Breast epithelium (tissue), 4 donors: ENCODE measurements around the gene SLC48A1. TPM values are rescaled to one million over a fixed set of nuclear protein-coding genes. Genes with fewer than 3 reads are reported as not detected.

ENCODE experiments used
- DNase-seq, 2 donors: peaks; one replicate each; pipeline ENCODE4 v3.0.0-alpha.2; 2019; ENCODE audit warnings: low spot score in 2 of 2
- H3K27ac ChIP-seq, 2 donors: fragments of 200-600 bp; sonication (generic) in 1 of 2; one replicate each; pipeline ENCODE4 v1.5.1; 2016 to 2019; ENCODE audit warnings: mild to moderate bottlenecking in 1 of 2
- H3K27me3 ChIP-seq, 2 donors: fragments of 200-600 bp; sonication (generic) in 1 of 2; one replicate each; pipeline versions ENCODE4 v1.5.1 to v1.6.0; 2017 to 2019; ENCODE audit warnings: control low read depth in 1 of 2, mild to moderate bottlenecking in 1 of 2
- H3K36me3 ChIP-seq: fragments of 200-600 bp; one replicate; pipeline ENCODE4 v1.5.1; 2019
- H3K4me1 ChIP-seq, 2 donors: fragments of 200-600 bp; sonication (generic); one replicate each; pipeline ENCODE4 v1.5.1; 2016 to 2019; ENCODE audit warnings: control low read depth in 1 of 2
- H3K4me3 ChIP-seq, 3 donors: fragments of 200-600 bp; sonication (generic); 1 replicate in 2 of 3; 2 replicates in 1 of 3; pipeline ENCODE4 v1.5.1; 2016 to 2019; ENCODE audit warnings: mild to moderate bottlenecking in 3 of 3, moderate library complexity in 2 of 3
- H3K9me3 ChIP-seq, 2 donors: fragments of 200-600 bp; sonication (generic) in 1 of 2; one replicate each; pipeline ENCODE4 v1.5.1; 2016 to 2019; ENCODE audit warnings: control low read depth in 1 of 2
- POLR2A ChIP-seq: fragments of 450-650 bp; IDR thresholded peaks from one replicate; pipeline ENCODE4 v1.6.1; 2016; ENCODE audit warnings: antibody characterized with exemption, mild to moderate bottlenecking, moderate library complexity
- POLR2AphosphoS5 ChIP-seq, 3 donors: sonication (generic); formaldehyde crosslinking; IDR thresholded peaks; one replicate each; pipeline ENCODE4 v1.6.1; 2017; ENCODE audit warnings: antibody characterized with exemption in 3 of 3
- intact Hi-C: fragments of 100-400 bp; cut with DNase I; formaldehyde crosslinking; loops from one replicate; pipeline ENCODE4 v1.15.1; 2023; ENCODE audit warnings: low total_unique reads
- total RNA-seq, 3 donors: library from RNA; depleted of rRNA; stranded (reverse); fragments of >200 nt; gene quantifications; one replicate each; pipeline ENCODE4 v1.1.0, GENCODE V29; 2016
- TF ChIP-seq, protein P1 (sequence below), 3 donors: fragments of 450-650 bp; IDR thresholded peaks; one replicate each; pipeline ENCODE4 v1.5.1; 2016 to 2017; ENCODE audit warnings: antibody characterized with exemption in 3 of 3, mild to moderate bottlenecking in 3 of 3, moderate library complexity in 3 of 3

The SLC48A1 gene
- total RNA-seq, 3 donors from 2014 or later = 27.5 to 51.5 (median 30.6) TPM

DNA sequence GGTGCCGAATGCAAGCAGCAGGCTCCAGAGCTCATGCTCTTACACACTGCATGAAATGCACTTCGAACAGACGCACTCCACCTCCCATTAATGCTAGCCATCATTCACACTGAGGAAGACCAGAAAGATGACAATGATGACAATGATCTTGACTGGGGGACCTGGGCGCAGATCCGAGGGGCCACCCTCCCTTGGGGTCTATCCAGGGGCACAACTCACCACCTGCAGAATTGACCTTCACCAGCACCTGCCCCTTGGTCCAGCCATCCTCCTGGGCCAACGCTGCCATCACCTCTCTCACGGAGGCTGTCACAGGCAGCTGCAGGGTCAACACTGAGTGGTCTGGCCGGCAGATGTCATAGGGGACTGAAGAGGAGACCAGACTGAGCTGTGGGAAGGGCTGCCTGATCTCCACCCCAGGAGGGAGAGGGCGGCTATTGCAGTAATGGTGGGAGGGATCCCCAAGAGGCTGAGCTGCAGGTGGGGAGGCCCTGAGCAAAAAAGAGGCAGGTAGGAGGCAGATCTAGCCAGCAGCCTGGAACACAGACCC lies 29.7 kb upstream of the SLC48A1 start:
- H3K4me1 ChIP-seq = peaks cover 0 to 9% of the 10 kb centered on the region in 2 donors
- TF ChIP-seq POLR2A (no peak), POLR2AphosphoS5 (IDR thresholded peaks at IDR 0.05) (no peak)
- TF ChIP-seq, protein P1, sequence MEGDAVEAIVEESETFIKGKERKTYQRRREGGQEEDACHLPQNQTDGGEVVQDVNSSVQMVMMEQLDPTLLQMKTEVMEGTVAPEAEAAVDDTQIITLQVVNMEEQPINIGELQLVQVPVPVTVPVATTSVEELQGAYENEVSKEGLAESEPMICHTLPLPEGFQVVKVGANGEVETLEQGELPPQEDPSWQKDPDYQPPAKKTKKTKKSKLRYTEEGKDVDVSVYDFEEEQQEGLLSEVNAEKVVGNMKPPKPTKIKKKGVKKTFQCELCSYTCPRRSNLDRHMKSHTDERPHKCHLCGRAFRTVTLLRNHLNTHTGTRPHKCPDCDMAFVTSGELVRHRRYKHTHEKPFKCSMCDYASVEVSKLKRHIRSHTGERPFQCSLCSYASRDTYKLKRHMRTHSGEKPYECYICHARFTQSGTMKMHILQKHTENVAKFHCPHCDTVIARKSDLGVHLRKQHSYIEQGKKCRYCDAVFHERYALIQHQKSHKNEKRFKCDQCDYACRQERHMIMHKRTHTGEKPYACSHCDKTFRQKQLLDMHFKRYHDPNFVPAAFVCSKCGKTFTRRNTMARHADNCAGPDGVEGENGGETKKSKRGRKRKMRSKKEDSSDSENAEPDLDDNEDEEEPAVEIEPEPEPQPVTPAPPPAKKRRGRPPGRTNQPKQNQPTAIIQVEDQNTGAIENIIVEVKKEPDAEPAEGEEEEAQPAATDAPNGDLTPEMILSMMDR (IDR thresholded peaks at IDR 0.05) = no peak
- H3K36me3 ChIP-seq = no peaks in the 10 kb centered on the region
- no peak overlapping the region for H3K4me3 ChIP-seq
- no peaks in the 10 kb centered on the region for H3K9me3 ChIP-seq
- H3K27ac ChIP-seq = peak overlapping the region in 1 of 2 donors; percentile 12
- no peaks in the 10 kb centered on the region for H3K27me3 ChIP-seq
- intact Hi-C loops = loop anchor here (5.0 kb wide), 1 partner anchor 39 kb away; no protein-coding TSS in a partner anchor
- DNase-seq = no peak

DNA sequence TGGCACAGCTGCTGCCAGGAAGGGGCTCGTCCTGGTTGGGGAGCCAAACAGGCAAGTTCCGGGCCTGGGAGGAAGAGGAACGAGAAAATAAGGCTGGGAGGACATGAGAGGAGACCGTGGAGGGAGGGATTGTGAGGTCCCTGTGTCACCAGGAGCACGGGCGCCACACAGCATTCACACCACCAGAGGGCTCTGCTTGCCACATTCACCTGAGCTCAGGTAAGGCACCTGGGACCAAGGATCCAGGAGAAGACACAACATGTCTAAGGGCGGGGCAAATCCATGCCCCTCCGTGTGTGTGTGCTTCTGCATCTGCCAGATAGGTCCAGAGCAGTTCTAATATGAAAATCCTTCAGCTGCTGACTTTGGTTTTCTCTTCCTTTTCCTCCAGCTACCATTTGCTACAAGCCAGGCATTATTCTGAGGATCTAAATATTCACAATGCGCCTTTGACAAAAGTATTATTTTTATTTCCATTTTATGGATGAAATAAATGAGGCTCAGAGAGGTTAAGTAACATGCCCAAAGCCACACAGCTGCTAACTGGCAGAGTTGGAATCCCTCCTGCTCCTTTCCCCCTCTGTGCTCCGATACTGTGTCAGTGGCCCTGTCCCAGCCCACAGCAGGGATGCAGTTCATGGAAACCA lies 28.9 kb upstream of the SLC48A1 start:
- intact Hi-C loops = loop anchor here (5.0 kb wide), 1 partner anchor 38 kb away; no protein-coding TSS in a partner anchor
- DNase-seq = peak; percentile 82 to 86

DNA sequence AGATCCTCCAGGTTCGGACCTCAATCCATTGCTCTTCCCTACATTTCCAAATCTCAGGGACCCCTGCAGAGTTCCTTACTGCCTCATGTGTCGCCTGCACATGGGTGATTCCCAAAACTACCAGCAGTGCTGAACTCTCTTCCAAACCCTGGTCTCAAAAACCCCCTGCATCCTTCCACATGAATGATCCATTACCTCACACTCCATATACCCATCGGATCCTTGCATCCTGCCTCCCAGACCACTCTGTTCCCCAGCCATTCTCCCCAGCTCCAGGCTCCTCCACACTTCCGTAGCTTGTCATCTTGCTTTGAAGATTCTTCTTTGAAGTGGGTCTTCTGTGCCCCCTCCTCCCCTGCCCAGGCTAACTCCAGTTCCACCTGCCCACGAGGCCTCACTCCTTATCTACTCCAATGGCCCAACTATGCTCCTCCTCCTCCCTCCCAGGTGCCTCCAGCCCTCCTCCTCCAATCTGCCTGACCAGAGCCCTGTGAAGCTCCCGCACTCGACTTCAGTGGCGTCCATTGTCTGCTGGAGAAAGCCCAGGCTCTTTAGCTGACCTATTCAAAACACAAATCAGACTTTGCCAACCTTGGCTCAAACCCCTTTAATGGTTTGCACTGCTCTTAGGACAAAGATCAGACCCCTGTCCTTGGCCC lies 28.1 kb upstream of the SLC48A1 start:
- Histone ChIP-seq H3K4me1 (peaks cover 0 to 9% of the 10 kb centered on the region in 2 donors), H3K27me3 (no peaks in the 10 kb centered on the region), H3K27ac (no peak overlapping the region), H3K36me3 (no peaks in the 10 kb centered on the region), H3K4me3 (no peak overlapping the region), H3K9me3 (no peaks in the 10 kb centered on the region)
- TF ChIP-seq, protein P1 (IDR thresholded peaks at IDR 0.05) = no peak
- no peak for TF ChIP-seq POLR2AphosphoS5 (IDR thresholded peaks at IDR 0.05)
- intact Hi-C loops = loop anchor here (5.0 kb wide), 1 partner anchor 37 kb away; no protein-coding TSS in a partner anchor
- no peak for DNase-seq

More for the DNA sequence above, 28.9 kb upstream of the SLC48A1 start:
- TF ChIP-seq, protein P1 (IDR thresholded peaks at IDR 0.05) = peak; percentile 68 to 89 (median 80)
- TF ChIP-seq POLR2AphosphoS5 (IDR thresholded peaks at IDR 0.05) = peak in 1 of 3 donors; percentile 21
- no peak for TF ChIP-seq POLR2A
- H3K27ac ChIP-seq = peak overlapping the region in 1 of 2 donors; percentile 12
- peaks cover 0 to 9% of the 10 kb centered on the region in 2 donors for H3K4me1 ChIP-seq
- H3K4me3 ChIP-seq = no peak overlapping the region
- no peaks in the 10 kb centered on the region for H3K9me3 ChIP-seq
- no peaks in the 10 kb centered on the region for H3K27me3 ChIP-seq
- H3K36me3 ChIP-seq = no peaks in the 10 kb centered on the region

DNA sequence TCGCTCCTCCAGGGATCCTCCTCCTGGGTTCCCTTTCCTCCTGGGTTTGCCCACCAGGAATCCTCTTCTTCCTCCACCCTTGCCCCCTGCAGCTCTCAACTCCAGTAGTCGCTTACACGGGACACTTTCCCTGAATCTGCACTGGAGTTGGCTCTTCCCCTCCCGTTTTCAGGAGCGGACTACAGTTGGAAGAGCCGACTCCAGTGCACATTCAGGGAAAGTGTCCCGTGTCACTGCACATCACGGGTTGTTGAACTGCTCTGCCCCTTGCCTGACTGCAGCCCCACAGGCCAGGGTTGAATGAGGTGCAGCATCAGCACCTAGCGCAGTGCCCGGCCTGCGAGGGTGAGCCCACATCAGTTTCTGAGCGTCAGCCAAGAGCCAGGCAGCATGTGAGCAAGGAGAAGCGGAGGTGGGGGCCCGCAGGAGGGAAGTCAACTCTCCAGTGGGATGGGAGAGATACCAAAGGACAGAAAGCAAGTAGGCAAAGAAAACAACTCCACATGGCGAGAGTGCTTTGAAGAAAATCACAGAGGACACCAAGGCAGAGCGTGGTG lies 27.5 kb upstream of the SLC48A1 start:
- no peak for DNase-seq
- intact Hi-C loops = no loop called here

More for the DNA sequence above, 27.5 kb upstream of the SLC48A1 start:
- Histone ChIP-seq H3K36me3 (no peaks in the 10 kb centered on the region), H3K4me1 (peaks cover 0 to 9% of the 10 kb centered on the region in 2 donors), H3K27me3 (no peaks in the 10 kb centered on the region), H3K9me3 (no peaks in the 10 kb centered on the region), H3K4me3 (no peak overlapping the region), H3K27ac (no peak overlapping the region)
- TF ChIP-seq POLR2AphosphoS5 (IDR thresholded peaks at IDR 0.05) (no peak), POLR2A (no peak)
- TF ChIP-seq, protein P1 (IDR thresholded peaks at IDR 0.05) = no peak
